GM19193 (cell line): Measurements from ENCODE around the gene STXBP1.

Experiments used
- POLR2A ChIP-seq: IDR thresholded peaks from 4 replicates; pipeline ENCODE4 v1.6.1; 2011; ENCODE audit not compliant: insufficient read depth, insufficient read length; ENCODE audit errors: extremely low read depth

Gene STXBP1

GRCh38 chr9:127572961-127573721, 38.9 kb upstream of the STXBP1 start:
- TF ChIP-seq POLR2A: no peak

DNA sequence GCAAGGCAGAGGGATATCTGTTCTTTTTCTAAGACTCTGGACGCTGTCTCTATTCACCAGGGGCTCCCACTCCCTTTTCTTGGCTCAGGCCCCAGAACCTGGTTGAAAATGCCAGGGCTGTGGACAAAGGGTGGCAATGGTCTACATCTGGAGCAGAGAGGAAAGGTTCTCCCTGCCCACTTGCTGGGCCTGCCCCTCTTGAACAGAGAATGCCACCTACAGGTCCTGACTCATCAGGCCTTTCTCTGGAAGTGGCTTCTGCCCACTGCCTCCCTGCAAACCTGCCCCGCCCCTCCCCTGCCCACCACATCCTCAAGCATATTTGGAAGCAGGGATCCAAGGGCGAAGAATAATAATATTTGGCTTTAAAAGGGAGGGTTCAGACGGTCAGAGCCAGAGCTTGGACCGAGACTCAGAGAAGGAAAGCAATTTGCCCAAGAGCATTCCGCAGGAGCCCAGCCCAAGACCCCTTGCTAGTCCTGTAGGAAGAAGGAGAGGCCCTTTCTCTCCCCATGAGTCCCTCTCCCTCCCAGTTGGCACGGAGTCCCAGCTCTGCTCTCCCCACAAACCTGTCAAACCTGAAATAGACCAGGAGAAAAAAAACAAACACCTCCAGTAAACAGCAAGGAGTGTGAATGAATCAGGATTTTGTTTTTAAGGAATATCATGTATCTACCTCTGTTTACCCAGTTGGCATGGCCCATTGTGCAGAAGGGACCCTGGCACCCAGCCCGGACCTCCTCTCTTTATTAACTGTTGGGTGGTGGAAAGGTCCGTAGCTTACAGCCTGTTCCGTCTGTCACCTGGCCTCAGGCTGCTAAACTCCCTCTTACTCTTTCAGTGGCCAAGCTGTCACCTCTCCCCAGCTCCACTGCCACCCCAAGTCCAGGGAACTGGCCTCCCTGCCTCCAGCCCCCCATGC, 37.7 kb upstream of the STXBP1 start:
- no peak for TF ChIP-seq POLR2A

DNA sequence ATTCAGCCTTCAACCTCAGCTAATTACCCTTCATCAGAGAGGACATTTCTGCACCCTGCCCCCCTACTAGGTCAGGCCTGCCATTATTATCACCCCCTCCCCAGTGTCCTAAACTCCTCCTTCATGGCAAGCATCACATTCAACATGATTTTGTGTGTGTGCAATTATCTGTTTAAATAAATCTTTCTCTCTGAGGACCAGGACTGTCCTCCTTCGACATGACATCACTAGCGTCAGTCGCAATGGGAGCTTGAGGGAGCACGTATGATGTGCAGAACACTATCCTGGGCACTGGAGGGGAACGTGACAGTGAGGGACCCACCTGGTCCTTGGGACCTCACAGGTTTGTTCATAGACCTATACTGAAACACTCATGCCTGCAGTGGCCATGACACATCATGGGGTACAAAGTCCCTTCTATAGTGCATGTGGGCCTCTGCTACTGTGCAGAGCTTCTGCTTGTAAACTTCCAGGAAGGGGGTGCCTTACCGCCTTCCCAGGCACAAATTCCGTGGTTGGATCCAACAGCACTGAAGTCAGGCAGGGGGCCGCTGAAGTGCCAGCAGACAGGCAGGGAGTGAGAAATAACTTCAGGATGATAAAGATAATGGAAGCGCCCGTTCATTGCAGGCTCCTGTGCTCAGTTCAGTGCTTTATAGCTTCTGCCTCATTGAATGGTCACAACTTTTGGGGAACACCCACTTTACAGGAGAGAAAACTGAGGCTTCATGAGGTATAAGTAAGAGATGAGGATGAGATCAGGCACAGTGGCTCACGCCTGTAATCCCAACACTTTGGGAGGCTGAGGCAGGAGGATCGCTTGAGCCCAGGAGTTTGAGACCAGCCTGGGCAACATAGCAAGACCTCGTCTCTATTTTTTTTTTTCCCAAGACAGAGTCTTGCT, 36.0 kb upstream of the STXBP1 start:
- no peak for TF ChIP-seq POLR2A

- TF ChIP-seq POLR2A: no peak
Measured at GRCh38 chr9:127578627-127578951, 33.5 kb upstream of the STXBP1 start.

DNA sequence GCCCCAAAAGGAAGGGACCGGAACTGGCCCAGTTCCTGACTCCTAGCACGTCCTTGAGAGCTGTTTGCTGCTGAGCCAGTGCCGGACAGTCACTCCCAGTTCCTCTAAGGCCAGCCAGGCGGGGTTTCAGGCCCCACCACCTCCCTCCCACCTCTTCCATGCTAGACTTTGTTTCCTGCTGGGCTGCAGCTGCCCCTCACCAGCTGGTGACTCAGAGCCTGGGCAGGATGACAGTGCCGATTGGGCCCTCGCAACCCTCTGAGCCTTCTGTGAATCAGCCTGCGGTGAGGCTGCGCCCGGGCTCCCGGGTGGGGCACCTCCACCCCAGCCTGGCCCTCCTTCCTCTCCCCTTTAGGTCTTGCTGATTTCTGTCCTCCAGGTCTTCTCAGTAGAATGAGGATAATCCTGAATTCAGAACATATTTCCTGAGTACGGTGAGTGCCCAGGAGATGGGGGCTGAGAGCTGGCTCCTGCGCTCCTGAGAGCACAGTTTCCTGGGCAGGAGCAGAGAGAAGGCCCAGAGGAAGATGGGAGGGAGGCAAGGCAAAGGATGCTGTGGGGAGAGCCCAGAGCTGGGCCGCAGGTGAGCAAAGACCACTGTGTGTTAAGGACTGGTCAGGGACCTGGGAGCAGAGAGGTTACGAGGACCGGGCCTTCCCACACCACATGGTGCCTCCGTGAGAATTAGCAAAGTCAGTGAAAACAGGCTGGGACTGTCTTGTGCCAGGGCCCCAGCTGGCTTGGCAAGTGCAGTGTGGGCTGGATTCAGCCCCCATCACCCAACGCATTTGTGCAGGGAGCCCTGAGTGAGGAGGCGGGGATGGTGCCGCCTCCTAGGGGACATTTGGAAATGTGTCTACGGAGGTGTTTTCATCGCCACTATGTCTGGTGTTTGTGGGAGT, 32.9 kb upstream of the STXBP1 start:
- no peak for TF ChIP-seq POLR2A

DNA sequence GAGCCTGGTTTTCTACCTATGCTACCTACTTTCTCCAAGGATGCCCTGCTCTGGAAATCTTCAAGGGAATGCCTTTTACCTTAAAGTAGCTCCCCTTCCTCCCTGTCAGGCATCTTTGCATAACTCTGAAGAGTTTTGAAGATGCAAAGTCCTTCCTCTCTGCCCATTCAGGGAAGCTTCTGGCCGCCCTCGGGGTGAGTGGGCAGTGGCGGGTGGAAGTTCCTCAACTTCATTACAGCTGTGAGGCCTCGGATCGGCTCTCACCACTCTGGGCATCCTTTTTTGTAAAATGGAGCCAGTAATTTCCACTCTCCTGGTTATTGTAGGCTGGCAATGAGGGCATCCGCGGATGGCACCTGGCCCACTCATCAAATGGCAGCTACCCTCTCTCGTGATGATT, 31.7 kb upstream of the STXBP1 start:
- no peak for TF ChIP-seq POLR2A

GRCh38 chr9:127580879-127581475, 31.1 kb upstream of the STXBP1 start:
- TF ChIP-seq POLR2A: no peak

DNA sequence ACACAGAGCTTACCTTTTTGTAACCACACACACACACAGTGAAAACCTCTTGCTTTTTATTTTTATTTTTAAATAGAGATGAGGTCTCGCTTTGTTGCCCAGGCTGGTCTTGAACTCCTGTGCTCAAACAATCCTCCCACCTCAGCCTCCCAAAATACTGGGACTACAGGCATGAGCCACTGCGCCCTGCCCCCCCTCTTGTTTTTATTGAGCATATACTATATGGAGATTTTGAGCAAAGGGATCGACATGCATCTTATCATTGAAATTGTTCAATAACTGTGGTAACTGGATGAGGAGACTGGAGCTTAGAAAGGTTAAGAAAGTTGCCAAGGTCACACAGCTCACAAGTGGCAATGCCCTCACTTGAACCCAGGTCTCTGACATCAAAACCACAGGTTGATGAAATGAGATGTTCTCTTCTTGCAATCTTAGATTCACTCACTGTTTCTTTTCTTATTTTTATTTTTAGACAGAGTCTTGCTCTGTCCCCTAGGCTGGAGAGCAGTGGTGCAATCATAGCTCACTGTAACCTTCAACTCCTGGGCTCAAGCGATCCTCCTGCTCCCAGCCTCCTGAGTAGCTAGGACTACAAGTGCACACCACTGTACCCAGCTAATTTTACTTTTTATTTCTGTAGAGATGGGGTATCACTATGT, 26.8 kb upstream of the STXBP1 start:
- TF ChIP-seq POLR2A: no peak

DNA sequence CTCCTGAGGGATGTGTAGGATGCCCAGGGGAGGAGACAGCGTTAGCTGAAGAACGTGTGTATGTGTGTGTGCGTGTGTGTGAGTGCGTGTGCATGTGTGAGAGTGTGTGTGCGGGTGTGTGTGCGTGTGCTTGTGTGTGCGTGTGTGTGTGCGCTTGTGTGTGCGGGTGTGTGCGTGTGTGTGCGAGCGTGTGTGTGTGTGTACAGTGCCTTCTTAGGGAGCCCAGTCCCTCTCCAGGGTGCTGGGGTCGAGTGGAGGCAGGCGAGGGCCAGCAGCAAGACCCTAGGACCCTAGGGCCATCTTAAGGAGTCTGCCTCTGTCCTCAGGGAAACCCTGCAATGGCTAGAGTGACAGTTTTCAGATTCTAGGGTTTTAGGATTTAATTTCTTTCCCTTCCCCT, 26.0 kb upstream of the STXBP1 start:
- no peak for TF ChIP-seq POLR2A

- no peak for TF ChIP-seq POLR2A
Measured at GRCh38 chr9:127586537-127586936, 25.5 kb upstream of the STXBP1 start.

DNA sequence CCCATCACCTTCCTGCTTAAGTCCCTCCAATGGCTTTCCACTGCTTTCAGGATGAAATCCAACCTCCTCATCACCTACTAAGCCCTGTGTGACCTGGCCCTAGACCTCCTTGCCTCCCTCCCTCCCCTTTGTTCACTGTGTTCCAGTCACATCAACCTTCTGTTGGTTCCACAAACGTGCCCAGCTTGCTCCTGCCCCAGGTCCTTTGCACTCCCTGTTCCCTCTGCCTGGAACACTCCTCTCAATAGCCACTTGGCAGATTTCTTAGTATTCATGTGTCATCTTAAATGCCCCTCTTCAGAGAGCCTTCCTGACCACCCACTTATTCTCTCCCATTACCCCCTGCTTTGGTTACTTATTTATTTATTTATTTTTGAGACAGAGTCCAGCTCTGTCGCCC, 24.1 kb upstream of the STXBP1 start:
- TF ChIP-seq POLR2A: no peak

DNA sequence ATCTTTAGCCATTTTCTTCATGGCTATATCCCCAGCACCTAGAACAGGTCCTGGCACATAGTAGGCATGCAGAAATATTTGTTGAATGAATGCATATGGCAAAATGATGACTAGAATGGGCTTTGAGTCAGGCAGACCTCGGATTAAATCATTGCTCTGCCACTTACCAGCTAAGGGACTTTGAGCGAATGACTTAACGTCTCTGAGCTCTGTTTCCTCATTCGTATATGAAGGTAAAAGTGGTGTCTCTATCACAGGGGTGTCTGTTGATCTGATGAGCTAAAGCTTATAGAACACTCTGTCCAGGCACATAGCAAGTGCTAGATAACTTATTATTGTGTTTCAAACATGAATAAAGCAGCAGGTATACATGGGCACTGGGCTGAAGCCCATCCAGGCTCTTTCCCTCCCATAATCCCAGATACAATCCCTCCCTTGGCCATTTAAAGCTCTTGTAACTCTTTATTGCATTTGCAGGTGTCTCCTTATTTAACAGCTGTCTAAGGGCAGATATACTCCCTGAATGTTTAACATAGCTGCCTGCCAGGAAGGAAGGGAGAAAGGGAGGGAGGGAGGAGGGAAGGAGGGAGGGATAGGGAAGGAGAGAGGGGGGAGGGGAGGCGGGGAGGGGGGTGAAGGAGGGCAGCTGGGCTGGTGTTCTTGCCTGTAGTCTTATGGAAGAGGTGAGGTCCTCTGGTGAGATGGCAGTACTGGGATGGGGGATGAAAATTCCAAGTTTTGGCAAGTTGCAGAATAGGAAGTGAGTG, 23.2 kb upstream of the STXBP1 start:
- TF ChIP-seq POLR2A: no peak
